Stimulated activated effector memory CD8-positive, alpha-beta T cell treated with anti-CD3 and anti-CD28 coated beads, Interleukin-12 subunit alpha, Interleukin-12 subunit beta, amount 100 ng/mL, for 72 hours (primary cell): Measurements from ENCODE around the gene MYH3.

ENCODE experiments used
- ATAC-seq: fragments of 150-1000 bp; cut with Tn5 transposase; 2 replicates; pipeline ENCODE4 v1.10.0; 2021
- DNase-seq, 2 donors: peaks; one replicate each; pipeline ENCODE4 v3.0.0; 2021 to 2022; ENCODE audit warnings: low spot score in 2 of 2
- H3K27ac Mint-ChIP-seq: one replicate; pipeline ENCODE4 v1.8.0; 2022; ENCODE audit warnings: mild to moderate bottlenecking, mixed read lengths
- H3K36me3 Mint-ChIP-seq: one replicate; pipeline ENCODE4 v1.8.0; 2022; ENCODE audit warnings: mild to moderate bottlenecking, mixed read lengths
- H3K4me1 Mint-ChIP-seq: one replicate; pipeline ENCODE4 v1.8.0; 2022; ENCODE audit warnings: mixed read lengths
- H3K4me3 Mint-ChIP-seq: one replicate; pipeline ENCODE4 v1.8.0; 2022; ENCODE audit warnings: mild to moderate bottlenecking, mixed read lengths
- H3K9me3 Mint-ChIP-seq: one replicate; pipeline ENCODE4 v1.8.0; 2022; ENCODE audit warnings: mixed read lengths

MYH3 gene

GRCh38 chr17:10612957-10613744 lies 44.0 kb downstream of the MYH3 start:
- Mint-ChIP-seq H3K4me3 (no peak overlapping the region), H3K9me3 (no peaks in the 10 kb centered on the region), H3K27ac (no peak overlapping the region), H3K36me3 (no peaks in the 10 kb centered on the region), H3K4me1 (no peaks in the 10 kb centered on the region)
- ATAC-seq (no peak), DNase-seq (no peak)

GRCh38 chr17:10610884-10611283 lies 46.2 kb downstream of the MYH3 start:
- DNase-seq (no peak), ATAC-seq (no peak)
- no peaks in the 10 kb centered on the region for H3K4me1 Mint-ChIP-seq
- H3K9me3 Mint-ChIP-seq: no peaks in the 10 kb centered on the region
- H3K4me3 Mint-ChIP-seq: no peak overlapping the region
- no peaks in the 10 kb centered on the region for H3K36me3 Mint-ChIP-seq
- H3K27ac Mint-ChIP-seq: no peak overlapping the region

- H3K36me3 Mint-ChIP-seq: no peaks in the 10 kb centered on the region
- DNase-seq (no peak), ATAC-seq (no peak)
- no peaks in the 10 kb centered on the region for H3K4me1 Mint-ChIP-seq
- no peaks in the 10 kb centered on the region for H3K9me3 Mint-ChIP-seq
- H3K4me3 Mint-ChIP-seq: no peak overlapping the region
- no peak overlapping the region for H3K27ac Mint-ChIP-seq
Measured at GRCh38 chr17:10608244-10608643, 48.9 kb downstream of the MYH3 start.

- H3K4me3 Mint-ChIP-seq: no peak overlapping the region
- no peak for ATAC-seq
- no peaks in the 10 kb centered on the region for H3K4me1 Mint-ChIP-seq
- DNase-seq: no peak
- H3K27ac Mint-ChIP-seq: no peak overlapping the region
- H3K36me3 Mint-ChIP-seq: no peaks in the 10 kb centered on the region
- no peaks in the 10 kb centered on the region for H3K9me3 Mint-ChIP-seq
Measured at GRCh38 chr17:10606110-10606509, 51.0 kb downstream of the MYH3 start.

GRCh38 chr17:10605221-10605783 lies 51.8 kb downstream of the MYH3 start:
- Mint-ChIP-seq H3K9me3 (no peaks in the 10 kb centered on the region), H3K27ac (no peak overlapping the region), H3K36me3 (no peaks in the 10 kb centered on the region), H3K4me1 (no peaks in the 10 kb centered on the region), H3K4me3 (no peak overlapping the region)
- ATAC-seq (peak; percentile 8), DNase-seq (no peak)

- no peak for DNase-seq
- no peak overlapping the region for H3K4me3 Mint-ChIP-seq
Measured at GRCh38 chr17:10604521-10604920, 52.6 kb downstream of the MYH3 start.

GRCh38 chr17:10603931-10604330 lies 53.2 kb downstream of the MYH3 start:
- no peak overlapping the region for H3K4me3 Mint-ChIP-seq
- H3K4me1 Mint-ChIP-seq: no peaks in the 10 kb centered on the region
- no peaks in the 10 kb centered on the region for H3K9me3 Mint-ChIP-seq
- H3K27ac Mint-ChIP-seq: no peak overlapping the region
- H3K36me3 Mint-ChIP-seq: no peaks in the 10 kb centered on the region
- no peak for ATAC-seq
- DNase-seq: no peak

More at GRCh38 chr17:10604521-10604920, 52.6 kb downstream of the MYH3 start:
- ATAC-seq: no peak
- Mint-ChIP-seq H3K36me3 (no peaks in the 10 kb centered on the region), H3K9me3 (no peaks in the 10 kb centered on the region), H3K27ac (no peak overlapping the region), H3K4me1 (no peaks in the 10 kb centered on the region)

- ATAC-seq: no peak
- no peak overlapping the region for H3K27ac Mint-ChIP-seq
- DNase-seq: no peak
- H3K4me3 Mint-ChIP-seq: no peak overlapping the region
- H3K9me3 Mint-ChIP-seq: no peaks in the 10 kb centered on the region
- no peaks in the 10 kb centered on the region for H3K36me3 Mint-ChIP-seq
- no peaks in the 10 kb centered on the region for H3K4me1 Mint-ChIP-seq
Measured at GRCh38 chr17:10600571-10600970, 56.5 kb downstream of the MYH3 start.

- H3K4me3 Mint-ChIP-seq: no peak overlapping the region
- no peak for ATAC-seq
- no peak overlapping the region for H3K27ac Mint-ChIP-seq
- H3K4me1 Mint-ChIP-seq: no peaks in the 10 kb centered on the region
- no peak for DNase-seq
- H3K36me3 Mint-ChIP-seq: no peaks in the 10 kb centered on the region
- H3K9me3 Mint-ChIP-seq: no peaks in the 10 kb centered on the region
Measured at GRCh38 chr17:10598621-10599020, 58.5 kb downstream of the MYH3 start.

GRCh38 chr17:10589553-10590145 lies 67.5 kb downstream of the MYH3 start:
- DNase-seq (no peak), ATAC-seq (no peak)
- no peak overlapping the region for H3K27ac Mint-ChIP-seq
- no peaks in the 10 kb centered on the region for H3K36me3 Mint-ChIP-seq
- no peaks in the 10 kb centered on the region for H3K9me3 Mint-ChIP-seq
- H3K4me3 Mint-ChIP-seq: no peak overlapping the region
- no peaks in the 10 kb centered on the region for H3K4me1 Mint-ChIP-seq

- Mint-ChIP-seq H3K36me3 (no peaks in the 10 kb centered on the region), H3K4me3 (no peak overlapping the region), H3K9me3 (no peaks in the 10 kb centered on the region), H3K4me1 (no peaks in the 10 kb centered on the region), H3K27ac (no peak overlapping the region)
- DNase-seq (no peak), ATAC-seq (no peak)
Measured at GRCh38 chr17:10585529-10585928, 71.6 kb downstream of the MYH3 start.

GRCh38 chr17:10583834-10584233 lies 73.3 kb downstream of the MYH3 start:
- Mint-ChIP-seq H3K9me3 (no peaks in the 10 kb centered on the region), H3K4me3 (no peak overlapping the region), H3K36me3 (no peaks in the 10 kb centered on the region), H3K27ac (no peak overlapping the region), H3K4me1 (no peaks in the 10 kb centered on the region)
- ATAC-seq (no peak), DNase-seq (no peak)

- H3K4me3 Mint-ChIP-seq: no peak overlapping the region
- ATAC-seq (no peak), DNase-seq (no peak)
- no peaks in the 10 kb centered on the region for H3K9me3 Mint-ChIP-seq
- no peak overlapping the region for H3K27ac Mint-ChIP-seq
- no peaks in the 10 kb centered on the region for H3K4me1 Mint-ChIP-seq
- no peaks in the 10 kb centered on the region for H3K36me3 Mint-ChIP-seq
Measured at GRCh38 chr17:10579270-10579669, 77.8 kb downstream of the MYH3 start.
